Pancreas (tissue), 10 donors: Measurements from ENCODE around the gene CUEDC2. TPM values are rescaled to one million over a fixed set of nuclear protein-coding genes. Genes with fewer than 3 reads are reported as not detected.

Experiments used
- ATAC-seq, 4 donors: fragments of 200-7000 bp; cut with Tn5 transposase; one replicate each; pipeline versions ENCODE4 v1.8.0 to v1.9.1; 2020; ENCODE audit warnings: mild to moderate bottlenecking in 4 of 4, moderate library complexity in 4 of 4
- DNase-seq, 6 donors: peaks; one replicate each; pipeline ENCODE4 v3.0.0-alpha.2; 2020
- FAIRE-seq: peaks from 2 replicates; lab custom pipeline; 2012; peaks lifted over from hg19 to GRCh38; lab: Jason Lieb, UNC
- H3K27ac ChIP-seq, 4 donors: fragments of 200-600 bp; sonication (generic); 1 replicate in 3 of 4; 2 replicates in 1 of 4; pipeline versions ENCODE4 v1.5.0 to v1.8.0; 2020
- H3K27me3 ChIP-seq, 4 donors: fragments of 200-600 bp; one replicate each; pipeline ENCODE4 v1.8.0; 2021
- H3K36me3 ChIP-seq, 3 donors: fragments of 200-600 bp; sonication (generic) in 1 of 3; one replicate each; pipeline versions ENCODE4 v1.5.0 to v1.8.0; 2020 to 2021
- H3K4me1 ChIP-seq, 3 donors: fragments of 200-600 bp; one replicate each; pipeline ENCODE4 v1.8.0; 2021
- H3K4me3 ChIP-seq, 4 donors: fragments of 200-600 bp; sonication (generic) in 2 of 4; one replicate each; pipeline versions ENCODE4 v1.5.0 to v1.8.0; 2020 to 2021
- H3K9me3 ChIP-seq, 4 donors: fragments of 200-600 bp; one replicate each; pipeline ENCODE4 v1.8.0; 2021
- CTCF ChIP-seq, 4 donors: fragments of 200-600 bp; sonication (generic) in 3 of 4; IDR thresholded peaks; one replicate each; pipeline versions ENCODE4 v1.5.0 to v1.8.0; 2021; ENCODE audit warnings: antibody characterized with exemption in 4 of 4
- WGBS, 2 donors: extraction: QIAGEN DNeasy Blood & Tissue Kit; methylation state at CpG; one replicate each; pipeline ENCODE4 v1.1.7; 2013; 5-methylcytosine and 5-hydroxymethylcytosine counted together
- intact Hi-C, 3 donors: fragments of 100-400 bp; cut with DNase I; formaldehyde crosslinking; loops; one replicate each; pipeline versions ENCODE4 v1.11.1 to v1.14.2; 2022
- polyA plus RNA-seq, 2 donors: library from polyadenylated mRNA; stranded (reverse); fragments of 200-250 nt; gene quantifications; one replicate each; pipeline ENCODE4 v1.2.3, GENCODE V29; 2013
- total RNA-seq, 6 donors: library from RNA; stranded (reverse); fragmentation: NEBNext Ultra II Directional in 4 of 6; extraction: Animal tissue kit (Norgen Biotek cat#: 25700) in 4 of 6; gene quantifications; one replicate each; pipeline versions ENCODE4 v1.2.1 to v1.2.4, GENCODE V29; 2021 to 2023
- donor health status: healthy with polysubstance abuse.
- donor health status: DM: no; HTN: no; CAD: no; lungs with moderate emphysema.
- donor health status: DM: no; HTN: no; CAD: no.
- donor health status: control.
- donor health status: control.
- donor health status: Bipolar disorder and iron deficiency.
- donor health status: DM: yes; HTN: yes; CAD: no.
- donor health status: DM: no; HTN: no; CAD: no.
- donor health status: DM: no; HTN: no; CAD: no.
- donor health status: DM: yes; HTN: yes; CAD: no.

Gene CUEDC2
- total and polyA plus RNA-seq, 8 donors: 18.9 to 51.5 (median 21.2) TPM

GRCh38 chr10:102394801-102395399 lies 37.5 kb downstream of the CUEDC2 start:
- DNase-seq (peak in 1 of 6 donors; percentile 61), FAIRE-seq (no peak), ATAC-seq (peak; percentile 2 to 5 (median 4))
- Histone ChIP-seq H3K9me3 (no peaks in the 10 kb centered on the region), H3K27ac (peak overlapping the region; percentile 96 to 99 (median 98)), H3K27me3 (no peaks in the 10 kb centered on the region), H3K4me1 (peaks cover 0 to 27% (median 0%) of the 10 kb centered on the region in 3 donors), H3K4me3 (peak overlapping the region; percentile 68 to 85 (median 76)), H3K36me3 (no peaks in the 10 kb centered on the region)
- intact Hi-C loops: no loop called here
- WGBS, 2 donors: 0% methylated on average over 26 to 35 of the region's 35 CpGs
- TF ChIP-seq CTCF (IDR thresholded peaks at IDR 0.05): no peak

GRCh38 chr10:102394079-102394800 lies 38.1 kb downstream of the CUEDC2 start:
- H3K27me3 ChIP-seq: no peaks in the 10 kb centered on the region
- H3K4me1 ChIP-seq: peaks cover 0 to 24% (median 0%) of the 10 kb centered on the region in 3 donors
- no peaks in the 10 kb centered on the region for H3K36me3 ChIP-seq
- peak in 2 of 4 donors; percentile 90 to 91 for TF ChIP-seq CTCF (IDR thresholded peaks at IDR 0.05)
- DNase-seq (peak; percentile 92 to 97 (median 94)), ATAC-seq (peak; percentile 80 to 90 (median 84)), FAIRE-seq (no peak)
- 0% methylated on average over 63 to 71 of the region's 71 CpGs for WGBS, 2 donors
- peak overlapping the region; percentile 68 to 85 (median 76) for H3K4me3 ChIP-seq
- intact Hi-C loops: no loop called here
- H3K9me3 ChIP-seq: no peaks in the 10 kb centered on the region
- H3K27ac ChIP-seq: peak overlapping the region; percentile 96 to 99 (median 98)

GRCh38 chr10:102393411-102394078 lies 38.8 kb downstream of the CUEDC2 start:
- DNase-seq: no peak
- H3K27ac ChIP-seq: peak overlapping the region; percentile 96 to 99 (median 98)
- 22 to 27% methylated on average over 30 of the region's 30 CpGs for WGBS, 2 donors

GRCh38 chr10:102392306-102392705 lies 40.1 kb downstream of the CUEDC2 start:
- H3K9me3 ChIP-seq: no peaks in the 10 kb centered on the region
- no peak for TF ChIP-seq CTCF (IDR thresholded peaks at IDR 0.05)
- H3K4me3 ChIP-seq: no peak overlapping the region
- no peaks in the 10 kb centered on the region for H3K27me3 ChIP-seq
- DNase-seq (no peak), FAIRE-seq (no peak), ATAC-seq (no peak)
- WGBS, 2 donors: 80 to 86% methylated on average over 5 of the region's 5 CpGs
- no peaks in the 10 kb centered on the region for H3K36me3 ChIP-seq
- intact Hi-C loops: no loop called here
- no peak overlapping the region for H3K27ac ChIP-seq
- H3K4me1 ChIP-seq: peaks cover 0 to 16% (median 0%) of the 10 kb centered on the region in 3 donors

More at GRCh38 chr10:102393411-102394078, 38.8 kb downstream of the CUEDC2 start:
- Histone ChIP-seq H3K9me3 (no peaks in the 10 kb centered on the region), H3K4me3 (peak overlapping the region; percentile 68 to 85 (median 76)), H3K27me3 (no peaks in the 10 kb centered on the region), H3K4me1 (peaks cover 0 to 20% (median 0%) of the 10 kb centered on the region in 3 donors), H3K36me3 (no peaks in the 10 kb centered on the region)
- no peak for FAIRE-seq
- no peak for ATAC-seq
- TF ChIP-seq CTCF (IDR thresholded peaks at IDR 0.05): peak in 2 of 4 donors; percentile 86 to 95
- intact Hi-C loops: no loop called here
